Measurements from ENCODE around the gene MEGF8. TPM values are rescaled to one million over a fixed set of nuclear protein-coding genes. Genes with fewer than 3 reads are reported as not detected.

Gene MEGF8
- total and polyA plus RNA-seq, 4 donors, result 1.2 to 13.7 (median 9.4) TPM

GRCh38 chr19:42292963-42293362 lies 32.5 kb upstream of the MEGF8 start:
- TF ChIP-seq JUND (IDR thresholded peaks at IDR 0.05) (no peak), MAX (IDR thresholded peaks at IDR 0.05) (no peak), ATF3 (IDR thresholded peaks at IDR 0.05) (no peak), FOXA2 (IDR thresholded peaks at IDR 0.05) (no peak), EGR1 (IDR thresholded peaks at IDR 0.05; ENCODE audit: low read depth in 2 of 2) (no peak), FOXA1 (IDR thresholded peaks at IDR 0.05) (no peak), CTCF (IDR thresholded peaks at IDR 0.05; ENCODE audit: low read depth, low read length, missing input control) (no peak)
- no peak overlapping the region for H3K4me3 ChIP-seq (ENCODE audit: low read depth in 1 of 3, low read length in 3 of 3)
- peaks cover 24 to 68% (median 36%) of the 10 kb centered on the region in 4 donors for H3K36me3 ChIP-seq (ENCODE audit: control insufficient read depth in 4 of 4, insufficient read depth in 3 of 4, low read depth in 1 of 4, low read length in 3 of 4)
- no peaks in the 10 kb centered on the region for H3K27me3 ChIP-seq (ENCODE audit: control insufficient read depth in 4 of 4, insufficient read depth in 4 of 4, low read length in 3 of 4)
- no peaks in the 10 kb centered on the region for H3K9me3 ChIP-seq (ENCODE audit: control insufficient read depth in 4 of 4, low read length in 3 of 4)
- no peak overlapping the region for H3K9ac ChIP-seq (ENCODE audit: low read depth in 1 of 2, low read length in 2 of 2)
- WGBS, result 95% methylated on average over 14 of the region's 14 CpGs
- H3K4me1 ChIP-seq (ENCODE audit: control insufficient read depth in 4 of 4, insufficient read depth in 4 of 4, low read length in 3 of 4), result peaks cover 0 to 2% (median 0%) of the 10 kb centered on the region in 4 donors
- H3K27ac ChIP-seq (ENCODE audit: low read depth in 1 of 2, low read length in 2 of 2), result no peak overlapping the region
- DNase-seq (ENCODE audit: low spot score), result no peak

- TF ChIP-seq EGR1 (IDR thresholded peaks at IDR 0.05; ENCODE audit: low read depth in 2 of 2) (no peak), HNF4G (IDR thresholded peaks at IDR 0.05) (no peak)
- Histone ChIP-seq H3K4me1 (ENCODE audit: control insufficient read depth in 4 of 4, insufficient read depth in 4 of 4, low read length in 3 of 4) (peaks cover 0 to 8% (median 1%) of the 10 kb centered on the region in 4 donors), H3K9ac (ENCODE audit: low read depth in 1 of 2, low read length in 2 of 2) (no peak overlapping the region), H3K9me3 (ENCODE audit: control insufficient read depth in 4 of 4, low read length in 3 of 4) (no peaks in the 10 kb centered on the region), H3K27me3 (ENCODE audit: control insufficient read depth in 4 of 4, insufficient read depth in 4 of 4, low read length in 3 of 4) (no peaks in the 10 kb centered on the region), H3K36me3 (ENCODE audit: control insufficient read depth in 4 of 4, insufficient read depth in 3 of 4, low read depth in 1 of 4, low read length in 3 of 4) (peaks cover 19 to 63% (median 33%) of the 10 kb centered on the region in 4 donors), H3K4me3 (ENCODE audit: low read depth in 1 of 3, low read length in 3 of 3) (no peak overlapping the region), H3K27ac (ENCODE audit: low read depth in 1 of 2, low read length in 2 of 2) (no peak overlapping the region)
- no peak for DNase-seq (ENCODE audit: low spot score)
- WGBS, result 93% methylated on average over 17 of the region's 17 CpGs
Observed at GRCh38 chr19:42293540-42293939, 31.9 kb upstream of the MEGF8 start.

- Histone ChIP-seq H3K9me3 (ENCODE audit: control insufficient read depth in 4 of 4, low read length in 3 of 4) (no peaks in the 10 kb centered on the region), H3K4me3 (ENCODE audit: low read depth in 1 of 3, low read length in 3 of 3) (no peak overlapping the region), H3K9ac (ENCODE audit: low read depth in 1 of 2, low read length in 2 of 2) (no peak overlapping the region), H3K4me1 (ENCODE audit: control insufficient read depth in 4 of 4, insufficient read depth in 4 of 4, low read length in 3 of 4) (peaks cover 0 to 8% (median 2%) of the 10 kb centered on the region in 4 donors), H3K27ac (ENCODE audit: low read depth in 1 of 2, low read length in 2 of 2) (no peak overlapping the region), H3K36me3 (ENCODE audit: control insufficient read depth in 4 of 4, insufficient read depth in 3 of 4, low read depth in 1 of 4, low read length in 3 of 4) (peaks cover 15 to 59% (median 32%) of the 10 kb centered on the region in 4 donors), H3K27me3 (ENCODE audit: control insufficient read depth in 4 of 4, insufficient read depth in 4 of 4, low read length in 3 of 4) (no peaks in the 10 kb centered on the region)
- TF ChIP-seq RXRA (IDR thresholded peaks at IDR 0.05) (no peak), FOXA2 (IDR thresholded peaks at IDR 0.05) (no peak), JUND (IDR thresholded peaks at IDR 0.05) (no peak), HNF4G (IDR thresholded peaks at IDR 0.05) (no peak), MAX (IDR thresholded peaks at IDR 0.05) (no peak), YY1 (IDR thresholded peaks at IDR 0.05) (no peak), HNF4A (conservative IDR thresholded peaks at IDR 0.05) (no peak), TAF1 (conservative IDR thresholded peaks at IDR 0.05) (no peak), ATF3 (IDR thresholded peaks at IDR 0.05) (no peak), CTCF (IDR thresholded peaks at IDR 0.05; ENCODE audit: low read depth, low read length, missing input control) (no peak), EGR1 (IDR thresholded peaks at IDR 0.05; ENCODE audit: low read depth in 2 of 2) (no peak), RAD21 (IDR thresholded peaks at IDR 0.05) (no peak), REST (IDR thresholded peaks at IDR 0.05) (no peak), ZBTB33 (IDR thresholded peaks at IDR 0.05) (no peak), FOXA1 (IDR thresholded peaks at IDR 0.05) (no peak)
- WGBS, result 95% methylated on average over 15 of the region's 15 CpGs
- DNase-seq (ENCODE audit: low spot score), result no peak
Observed at GRCh38 chr19:42293948-42294347, 31.5 kb upstream of the MEGF8 start.

Data from liver (tissue), 9 donors.